GM18858 (cell line): ENCODE results near the gene KCNMA1.

Experiments
- ATAC-seq: cut with Tn5 transposase; IDR thresholded peaks from one replicate; pipeline ENCODE4 v1.9.1; 2021; ENCODE audit not compliant: unreplicated experiment

The KCNMA1 gene

GRCh38 chr10:77147871-77148270 is 489.7 kb downstream of the KCNMA1 start:
- no peak for ATAC-seq

DNA sequence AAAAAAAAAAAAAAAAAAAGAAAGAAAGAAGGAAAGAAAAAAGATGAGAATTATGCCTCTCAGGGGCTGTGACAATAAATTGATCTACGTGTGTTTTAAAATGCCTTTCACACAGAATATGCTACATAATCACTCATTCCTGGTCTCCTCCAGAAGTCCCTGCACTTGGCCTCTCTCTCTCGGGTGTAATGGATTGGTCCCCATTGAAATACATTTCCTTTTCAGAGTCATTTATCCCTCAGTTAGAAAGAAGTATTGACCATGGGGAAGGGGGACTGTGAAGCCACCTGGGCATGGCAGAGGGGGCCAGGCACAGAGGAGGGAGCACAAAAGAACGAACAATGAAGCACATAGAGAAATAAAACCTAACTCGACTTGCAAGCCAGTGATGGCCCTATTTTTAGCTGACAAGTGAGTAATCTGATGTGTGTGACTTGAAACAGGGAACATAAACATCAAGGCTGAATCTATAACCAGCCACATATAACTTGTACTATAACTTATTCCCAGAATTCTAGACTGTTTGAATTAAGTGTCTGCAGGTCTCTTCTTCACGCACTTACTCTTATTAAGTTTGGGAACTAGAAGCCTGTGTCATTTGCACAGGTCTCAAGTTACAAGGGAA is 490.8 kb downstream of the KCNMA1 start:
- ATAC-seq: no peak

- no peak for ATAC-seq
Observed at GRCh38 chr10:77144656-77145055, 493.0 kb downstream of the KCNMA1 start.

GRCh38 chr10:77139252-77140160 is 498.1 kb downstream of the KCNMA1 start:
- ATAC-seq: no peak

- no peak for ATAC-seq
Observed at GRCh38 chr10:77138541-77138940, 499.1 kb downstream of the KCNMA1 start.

GRCh38 chr10:77135555-77135954 is 502.1 kb downstream of the KCNMA1 start:
- no peak for ATAC-seq

DNA sequence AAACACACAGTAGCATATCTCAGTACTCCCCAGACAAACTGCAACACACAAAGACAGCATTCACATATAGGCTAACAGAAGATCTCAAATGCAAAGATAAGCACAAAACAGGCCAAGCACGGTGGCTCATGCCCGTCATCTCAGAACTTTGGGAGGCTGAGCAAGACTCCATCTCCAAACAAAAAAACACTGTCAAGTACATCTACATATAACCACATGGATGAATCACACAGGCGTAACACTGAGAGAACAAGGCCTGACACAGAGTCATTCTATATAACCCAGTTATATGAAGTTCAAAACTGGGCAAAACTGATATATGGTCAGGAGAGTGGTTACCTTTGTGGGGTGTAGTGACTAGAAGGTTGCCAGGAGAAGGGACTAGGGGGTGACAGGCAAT is 506.4 kb downstream of the KCNMA1 start:
- no peak for ATAC-seq

DNA sequence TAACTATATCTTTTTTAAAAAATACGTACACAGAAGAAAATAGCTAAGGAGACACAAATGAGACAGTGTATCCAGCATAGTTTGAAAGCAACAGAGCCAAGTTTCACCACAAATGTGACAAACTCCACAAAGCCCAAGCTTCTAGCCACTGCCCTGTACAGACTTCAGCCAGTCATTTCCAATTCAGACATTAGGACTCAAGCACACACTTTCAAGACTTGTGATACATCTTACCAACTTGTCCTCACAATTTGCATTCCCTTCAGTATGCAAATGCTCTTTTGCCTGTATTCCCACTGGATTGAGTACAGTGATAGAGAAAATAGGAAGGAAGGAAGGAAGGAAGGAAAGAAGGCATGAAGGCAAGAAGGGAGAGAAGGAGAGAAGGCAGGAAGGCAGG is 510.4 kb downstream of the KCNMA1 start:
- no peak for ATAC-seq

GRCh38 chr10:77125231-77125630 is 512.4 kb downstream of the KCNMA1 start:
- ATAC-seq: no peak

- no peak for ATAC-seq
Observed at GRCh38 chr10:77123330-77123729, 514.3 kb downstream of the KCNMA1 start.

- no peak for ATAC-seq
Observed at GRCh38 chr10:77121829-77122228, 515.8 kb downstream of the KCNMA1 start.

GRCh38 chr10:77120666-77121376 is 516.8 kb downstream of the KCNMA1 start:
- ATAC-seq: no peak

DNA sequence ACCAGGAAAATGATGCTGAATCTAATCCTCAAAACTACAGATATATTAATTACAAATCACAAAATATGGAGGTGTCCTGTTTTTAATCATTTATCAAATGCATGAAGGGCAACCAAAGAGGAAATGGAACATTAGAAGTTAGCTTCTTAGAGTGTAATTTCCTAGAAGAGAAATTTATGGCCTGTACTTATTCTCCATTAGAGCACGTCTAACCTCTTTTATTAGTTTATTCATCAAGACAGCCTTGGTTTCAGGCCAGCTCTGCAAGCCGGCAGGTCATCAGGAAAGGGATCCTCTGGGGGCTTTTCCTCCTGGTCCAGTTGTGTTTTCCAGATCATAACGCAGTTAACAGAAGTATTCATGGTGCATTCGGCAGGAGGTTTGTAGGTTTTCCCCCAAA is 517.6 kb downstream of the KCNMA1 start:
- no peak for ATAC-seq

- no peak for ATAC-seq
Observed at GRCh38 chr10:77118603-77119282, 518.9 kb downstream of the KCNMA1 start.

DNA sequence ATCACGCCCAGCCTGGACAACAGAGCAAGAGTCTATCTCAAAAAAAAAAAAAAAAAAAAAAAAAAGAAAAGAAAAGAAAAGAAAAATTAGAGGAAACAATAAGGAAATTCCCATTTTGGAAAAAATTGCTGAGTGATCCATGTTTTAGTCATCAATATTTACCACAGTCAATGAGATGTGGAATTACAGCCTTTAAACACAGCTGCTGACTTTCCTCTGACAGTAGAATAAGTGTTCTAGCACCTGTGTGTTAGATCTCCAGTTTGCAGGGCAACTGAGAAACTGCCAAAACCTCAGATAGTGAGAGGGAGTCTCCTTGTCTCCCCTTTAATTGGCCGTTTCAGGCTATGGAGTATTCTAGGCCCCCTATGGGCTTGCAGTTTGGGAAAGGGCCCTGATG is 520.1 kb downstream of the KCNMA1 start:
- ATAC-seq: no peak

DNA sequence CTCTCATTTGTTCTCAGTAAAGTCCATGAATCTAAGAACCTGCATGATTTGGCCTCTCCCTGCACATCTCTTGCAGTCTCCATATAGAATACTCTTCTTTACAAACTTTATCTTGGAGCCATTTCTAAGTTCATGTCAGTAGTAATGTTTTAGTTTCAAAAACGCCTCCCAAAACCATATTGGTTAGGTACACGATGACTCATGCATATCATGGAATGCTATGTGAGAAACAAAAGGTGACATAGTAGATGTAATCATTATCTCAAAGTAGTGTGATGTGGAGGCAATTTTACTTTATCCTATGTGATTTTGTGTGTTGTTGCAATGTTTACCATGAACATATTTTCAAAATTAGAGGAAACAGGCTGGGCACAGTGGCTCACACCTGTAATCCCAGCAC is 520.7 kb downstream of the KCNMA1 start:
- ATAC-seq: no peak

DNA sequence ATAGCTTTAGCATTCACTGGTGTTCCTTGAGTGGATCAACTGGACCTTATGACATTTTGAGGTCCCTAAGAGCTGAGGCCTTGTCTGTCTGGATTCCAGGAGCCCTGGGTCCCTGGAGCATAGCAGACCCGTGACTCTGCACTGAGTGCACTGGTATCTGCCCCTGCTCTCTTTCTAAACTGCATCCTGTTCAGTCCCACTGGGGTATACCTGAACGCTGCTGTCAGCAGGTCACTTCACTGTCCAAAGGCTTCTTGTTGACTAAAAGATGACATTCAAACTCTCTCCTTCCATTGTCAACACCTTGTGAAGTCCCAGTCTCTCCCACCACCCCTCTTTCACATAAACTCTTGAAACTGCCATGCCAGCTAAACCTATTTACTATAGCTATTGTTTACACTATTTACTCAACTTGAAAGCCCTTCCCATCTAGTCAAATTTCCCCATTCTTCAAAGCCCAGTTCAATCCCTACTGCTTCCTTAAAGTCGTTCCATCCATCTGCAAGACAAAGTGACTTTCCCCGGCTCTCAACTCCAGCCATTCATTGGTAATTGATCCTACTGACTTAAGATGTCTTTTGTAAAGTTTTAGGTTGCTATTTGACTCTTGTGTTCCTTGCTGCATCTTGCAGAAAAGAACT is 523.3 kb downstream of the KCNMA1 start:
- ATAC-seq: no peak

GRCh38 chr10:77111611-77112550 is 525.7 kb downstream of the KCNMA1 start:
- ATAC-seq: no peak

- no peak for ATAC-seq
Observed at GRCh38 chr10:77110757-77111156, 526.9 kb downstream of the KCNMA1 start.
